Lung (tissue), 12 donors: ENCODE results near the gene TFDP3. TPM values are rescaled to one million over a fixed set of nuclear protein-coding genes. Genes with fewer than 3 reads are reported as not detected.

Experiments
- ATAC-seq: fragments of 200-7000 bp; cut with Tn5 transposase; one replicate; pipeline ENCODE4 v1.9.1; 2020; ENCODE audit warnings: moderate number of reproducible peaks; ENCODE audit not compliant: insufficient read depth, low FRiP score
- DNase-seq, 3 donors: peaks; one replicate each; pipeline ENCODE4 v3.0.0-alpha.2; 2013 to 2017
- H3K27ac ChIP-seq, 2 donors: one replicate each; pipeline ENCODE4 v1.5.1; 2013; ENCODE audit warnings: mild to moderate bottlenecking in 2 of 2, moderate library complexity in 2 of 2, control low read depth in 1 of 2, inconsistent platforms in 1 of 2, low read depth in 1 of 2, low read length in 1 of 2
- H3K27me3 ChIP-seq, 3 donors: one replicate each; pipeline ENCODE4 v1.5.1; 2013; ENCODE audit warnings: low read length in 2 of 3; ENCODE audit not compliant: control insufficient read depth in 3 of 3, insufficient read depth in 3 of 3
- H3K36me3 ChIP-seq, 4 donors: one replicate each; pipeline ENCODE4 v1.5.1; 2013; ENCODE audit warnings: low read length in 4 of 4, mild to moderate bottlenecking in 1 of 4, moderate library complexity in 1 of 4; ENCODE audit not compliant: control insufficient read depth in 4 of 4, insufficient read depth in 4 of 4
- H3K4me1 ChIP-seq, 5 donors: one replicate each; pipeline ENCODE4 v1.5.1; 2013; ENCODE audit warnings: low read length in 5 of 5, mild to moderate bottlenecking in 2 of 5, moderate library complexity in 1 of 5; ENCODE audit not compliant: control insufficient read depth in 5 of 5, insufficient read depth in 5 of 5
- H3K4me3 ChIP-seq: one replicate; pipeline ENCODE4 v1.5.1; 2013; ENCODE audit warnings: mild to moderate bottlenecking, control low read depth, moderate library complexity
- H3K9ac ChIP-seq, 2 donors: one replicate each; pipeline ENCODE4 v1.5.1; 2013; ENCODE audit warnings: low read length in 2 of 2, control low read depth in 1 of 2; ENCODE audit not compliant: insufficient read depth in 1 of 2
- H3K9me3 ChIP-seq, 4 donors: one replicate each; pipeline ENCODE4 v1.5.1; 2013; ENCODE audit warnings: low read length in 3 of 4, mild to moderate bottlenecking in 1 of 4, moderate library complexity in 1 of 4; ENCODE audit not compliant: control insufficient read depth in 4 of 4, insufficient read depth in 3 of 4
- CTCF ChIP-seq: IDR thresholded peaks from 2 replicates; pipeline ENCODE4 v1.5.1; 2012; ENCODE audit warnings: mild to moderate bottlenecking; ENCODE audit errors: control extremely low read depth, extremely low read depth
- WGBS, 2 donors: extraction: QIAGEN DNeasy Blood & Tissue Kit; methylation state at CpG; one replicate each; pipeline ENCODE4 v1.1.7; 2013; 5-methylcytosine and 5-hydroxymethylcytosine counted together
- polyA plus RNA-seq, 2 donors: library from polyadenylated mRNA; stranded (reverse); fragments of 200-250 nt; gene quantifications; one replicate each; pipeline ENCODE4 v1.2.1, GENCODE V29; 2013
- total RNA-seq, 2 donors: library from RNA; depleted of rRNA in 1 of 2; stranded (reverse); fragments of >200 nt in 1 of 2; gene quantifications; one replicate each; pipeline ENCODE4 v1.2.1, GENCODE V29; 2014 to 2021
- donor health status: control.
- donor health status: control.
- donor health status: Bipolar disorder and iron deficiency.
- donor health status: healthy.
- donor health status: DM: yes; HTN: yes; CAD: no.

TFDP3 gene
- total and polyA plus RNA-seq, 4 donors = not detected

- Histone ChIP-seq H3K27ac (no peak overlapping the region), H3K9ac (no peak overlapping the region), H3K36me3 (no peaks in the 10 kb centered on the region), H3K9me3 (peaks cover 0 to 12% (median 6%) of the 10 kb centered on the region in 4 donors), H3K4me3 (no peak overlapping the region), H3K4me1 (peaks cover 0 to 12% (median 4%) of the 10 kb centered on the region in 5 donors), H3K27me3 (peaks cover 0 to 3% (median 3%) of the 10 kb centered on the region in 3 donors)
- no peak for ATAC-seq
- no peak for TF ChIP-seq CTCF
- DNase-seq = peak in 2 of 3 donors; percentile 44 to 52
- 51 to 68% methylated on average over 4 of the region's 4 CpGs for WGBS, 2 donors
Observed at GRCh38 chrX:133249266-133250058, 31.3 kb upstream of the TFDP3 start.

- H3K4me3 ChIP-seq = no peak overlapping the region
- H3K36me3 ChIP-seq = no peaks in the 10 kb centered on the region
- ATAC-seq (no peak), DNase-seq (no peak)
- no peak overlapping the region for H3K9ac ChIP-seq
- H3K27me3 ChIP-seq = peaks cover 0 to 3% (median 3%) of the 10 kb centered on the region in 3 donors
- H3K27ac ChIP-seq = no peak overlapping the region
- H3K9me3 ChIP-seq = peaks cover 0 to 12% (median 6%) of the 10 kb centered on the region in 4 donors
- no peak for TF ChIP-seq CTCF
- H3K4me1 ChIP-seq = peaks cover 0 to 12% (median 4%) of the 10 kb centered on the region in 5 donors
- 67 to 93% methylated on average over 2 of the region's 2 CpGs for WGBS, 2 donors
Observed at GRCh38 chrX:133248177-133248576, 30.0 kb upstream of the TFDP3 start.

- TF ChIP-seq CTCF = no peak
- Histone ChIP-seq H3K4me1 (peaks cover 0 to 12% (median 4%) of the 10 kb centered on the region in 5 donors), H3K9ac (no peak overlapping the region), H3K9me3 (peaks cover 0 to 12% (median 6%) of the 10 kb centered on the region in 4 donors), H3K36me3 (no peaks in the 10 kb centered on the region), H3K27ac (no peak overlapping the region), H3K4me3 (no peak overlapping the region), H3K27me3 (peaks cover 0 to 3% (median 3%) of the 10 kb centered on the region in 3 donors)
- DNase-seq (no peak), ATAC-seq (no peak)
Observed at GRCh38 chrX:133246921-133247320, 28.8 kb upstream of the TFDP3 start.
